ENCODE results near the gene CLHC1.
"Not testable (repeated sequence)": the region's sequence is repeated elsewhere in the genome, so short reads cannot be mapped to it uniquely, and the experiment has no call there.

The CLHC1 gene

GRCh38 chr2:55137024-55137958, 94.8 kb downstream of the CLHC1 start:
- in situ Hi-C loops (cut with MboI; ENCODE audit: low sequenced_read_pairs), result no loop called here

- in situ Hi-C loops (cut with MboI; ENCODE audit: low sequenced_read_pairs), result no loop called here
These were observed 96.0 kb downstream of the CLHC1 start for GRCh38 chr2:55136138-55136541.

GRCh38 chr2:55135491-55135890, 96.6 kb downstream of the CLHC1 start:
- in situ Hi-C loops (cut with MboI; ENCODE audit: low sequenced_read_pairs), result no loop called here

GRCh38 chr2:55134316-55134706, 97.8 kb downstream of the CLHC1 start:
- in situ Hi-C loops (cut with MboI; ENCODE audit: low sequenced_read_pairs), result no loop called here

GRCh38 chr2:55133467-55134315, 98.4 kb downstream of the CLHC1 start:
- in situ Hi-C loops (cut with MboI; ENCODE audit: low sequenced_read_pairs), result no loop called here

- in situ Hi-C loops (cut with MboI; ENCODE audit: low sequenced_read_pairs), result no loop called here
These were observed 101.2 kb downstream of the CLHC1 start for GRCh38 chr2:55130849-55131248.

- in situ Hi-C loops (cut with MboI; ENCODE audit: low sequenced_read_pairs), result not testable (repeated sequence)
These were observed 105.5 kb downstream of the CLHC1 start for GRCh38 chr2:55126643-55127042.

Data from HL-60/S4 treated with retinoic acid at 250 ng/mL for 4 days and 3 days (cell line).